Mesothelial cell of epicardium (in vitro differentiated cells): ENCODE data around the gene PELI2. TPM values are rescaled to one million over a fixed set of nuclear protein-coding genes. Genes with fewer than 3 reads are reported as not detected.

Experiments
- DNase-seq, 2 experiments: peaks; one replicate each; pipeline ENCODE4 v3.0.0; 2021; ENCODE audit warnings: low spot score in 2 of 2; ENCODE audit not compliant: unreplicated experiment in 2 of 2
- H3K27ac Mint-ChIP-seq: 2 replicates; pipeline ENCODE4 v1.8.0; 2021; ENCODE audit warnings: mixed read lengths
- H3K27me3 Mint-ChIP-seq: 2 replicates; pipeline ENCODE4 v1.8.0; 2021; ENCODE audit warnings: low read depth, mixed read lengths
- H3K36me3 Mint-ChIP-seq: 2 replicates; pipeline ENCODE4 v1.8.0; 2021; ENCODE audit warnings: mixed read lengths
- H3K4me1 Mint-ChIP-seq: 2 replicates; pipeline ENCODE4 v1.8.0; 2021; ENCODE audit warnings: mixed read lengths
- H3K4me3 Mint-ChIP-seq: 2 replicates; pipeline ENCODE4 v1.8.0; 2021; ENCODE audit warnings: mild to moderate bottlenecking, moderate library complexity, mixed read lengths
- H3K9me3 Mint-ChIP-seq: 2 replicates; pipeline ENCODE4 v1.8.0; 2021; ENCODE audit warnings: mixed read lengths
- total RNA-seq: library from RNA; stranded (reverse); gene quantifications from 3 replicates; pipeline ENCODE4 v1.2.1, GENCODE V29; 2021
- TF ChIP-seq, protein P1 (sequence below): fragments of 200-600 bp; sonication (generic); IDR thresholded peaks from one replicate; pipeline ENCODE4 v1.5.0; 2021; ENCODE audit warnings: antibody characterized with exemption; ENCODE audit not compliant: unreplicated experiment

PELI2 gene
- total RNA-seq, 1 donor from 2014 or later, result 10.0 TPM

- no peaks in the 10 kb centered on the region for H3K36me3 Mint-ChIP-seq
- no peak overlapping the region for H3K27ac Mint-ChIP-seq
- TF ChIP-seq, protein P1, sequence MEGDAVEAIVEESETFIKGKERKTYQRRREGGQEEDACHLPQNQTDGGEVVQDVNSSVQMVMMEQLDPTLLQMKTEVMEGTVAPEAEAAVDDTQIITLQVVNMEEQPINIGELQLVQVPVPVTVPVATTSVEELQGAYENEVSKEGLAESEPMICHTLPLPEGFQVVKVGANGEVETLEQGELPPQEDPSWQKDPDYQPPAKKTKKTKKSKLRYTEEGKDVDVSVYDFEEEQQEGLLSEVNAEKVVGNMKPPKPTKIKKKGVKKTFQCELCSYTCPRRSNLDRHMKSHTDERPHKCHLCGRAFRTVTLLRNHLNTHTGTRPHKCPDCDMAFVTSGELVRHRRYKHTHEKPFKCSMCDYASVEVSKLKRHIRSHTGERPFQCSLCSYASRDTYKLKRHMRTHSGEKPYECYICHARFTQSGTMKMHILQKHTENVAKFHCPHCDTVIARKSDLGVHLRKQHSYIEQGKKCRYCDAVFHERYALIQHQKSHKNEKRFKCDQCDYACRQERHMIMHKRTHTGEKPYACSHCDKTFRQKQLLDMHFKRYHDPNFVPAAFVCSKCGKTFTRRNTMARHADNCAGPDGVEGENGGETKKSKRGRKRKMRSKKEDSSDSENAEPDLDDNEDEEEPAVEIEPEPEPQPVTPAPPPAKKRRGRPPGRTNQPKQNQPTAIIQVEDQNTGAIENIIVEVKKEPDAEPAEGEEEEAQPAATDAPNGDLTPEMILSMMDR, result no peak
- peaks cover 2% of the 10 kb centered on the region for H3K4me1 Mint-ChIP-seq
- H3K4me3 Mint-ChIP-seq, result no peak overlapping the region
- H3K9me3 Mint-ChIP-seq, result no peaks in the 10 kb centered on the region
- no peaks in the 10 kb centered on the region for H3K27me3 Mint-ChIP-seq
- no peak for DNase-seq
These were observed 220.5 kb downstream of the PELI2 start for GRCh38 chr14:56338674-56339073.

DNA sequence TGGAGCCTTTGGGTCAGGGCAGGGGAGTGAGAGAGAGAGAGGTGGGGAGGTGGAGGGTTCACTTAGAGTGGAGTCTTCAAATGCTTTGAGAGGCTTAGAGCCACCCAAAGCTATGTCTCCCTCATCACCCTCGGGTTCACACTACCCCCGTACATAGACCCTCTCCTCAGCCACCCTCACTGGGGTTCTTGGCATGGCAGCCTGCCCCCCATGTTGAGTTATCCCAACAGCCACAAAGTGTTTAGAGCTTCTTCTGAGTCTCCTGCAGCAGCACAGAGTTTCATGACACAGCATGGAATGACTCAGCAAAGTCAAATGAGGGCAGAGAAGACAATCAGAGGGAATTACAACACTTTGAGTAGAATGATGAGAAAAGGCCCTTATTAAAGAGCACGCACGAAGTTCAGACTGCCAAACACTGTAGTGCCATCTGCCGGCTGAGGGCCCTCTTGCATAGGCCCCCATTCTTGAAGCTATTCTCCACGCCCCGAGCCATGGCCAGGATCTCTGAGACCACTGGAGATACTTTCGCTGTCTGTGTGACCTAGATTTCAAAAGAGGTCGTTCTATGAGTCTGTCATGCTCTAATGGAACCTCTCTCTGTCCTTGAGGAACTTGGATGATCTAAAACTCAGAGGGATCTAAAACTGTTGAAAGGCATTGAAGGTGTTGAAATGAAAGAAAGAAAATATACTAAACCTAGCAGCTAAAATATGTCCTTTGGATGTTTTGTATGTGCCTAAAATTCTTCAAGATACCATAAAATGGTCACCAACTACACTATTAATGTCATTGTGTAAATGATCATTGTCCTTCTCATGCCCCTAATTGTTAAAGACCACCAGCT is 221.9 kb downstream of the PELI2 start:
- Mint-ChIP-seq H3K27me3 (no peaks in the 10 kb centered on the region), H3K9me3 (no peaks in the 10 kb centered on the region), H3K4me3 (no peak overlapping the region), H3K4me1 (peaks cover 2% of the 10 kb centered on the region), H3K36me3 (no peaks in the 10 kb centered on the region), H3K27ac (no peak overlapping the region)
- peak; percentile 35 to 61 for DNase-seq
- TF ChIP-seq, protein P1, result peak; percentile 37

- no peak for DNase-seq
- TF ChIP-seq, protein P1, result no peak
- no peak overlapping the region for H3K4me3 Mint-ChIP-seq
- H3K9me3 Mint-ChIP-seq, result no peaks in the 10 kb centered on the region
- peaks cover 2% of the 10 kb centered on the region for H3K4me1 Mint-ChIP-seq
- no peaks in the 10 kb centered on the region for H3K36me3 Mint-ChIP-seq
- no peaks in the 10 kb centered on the region for H3K27me3 Mint-ChIP-seq
- H3K27ac Mint-ChIP-seq, result no peak overlapping the region
These were observed 222.7 kb downstream of the PELI2 start for GRCh38 chr14:56340932-56341331.

DNA sequence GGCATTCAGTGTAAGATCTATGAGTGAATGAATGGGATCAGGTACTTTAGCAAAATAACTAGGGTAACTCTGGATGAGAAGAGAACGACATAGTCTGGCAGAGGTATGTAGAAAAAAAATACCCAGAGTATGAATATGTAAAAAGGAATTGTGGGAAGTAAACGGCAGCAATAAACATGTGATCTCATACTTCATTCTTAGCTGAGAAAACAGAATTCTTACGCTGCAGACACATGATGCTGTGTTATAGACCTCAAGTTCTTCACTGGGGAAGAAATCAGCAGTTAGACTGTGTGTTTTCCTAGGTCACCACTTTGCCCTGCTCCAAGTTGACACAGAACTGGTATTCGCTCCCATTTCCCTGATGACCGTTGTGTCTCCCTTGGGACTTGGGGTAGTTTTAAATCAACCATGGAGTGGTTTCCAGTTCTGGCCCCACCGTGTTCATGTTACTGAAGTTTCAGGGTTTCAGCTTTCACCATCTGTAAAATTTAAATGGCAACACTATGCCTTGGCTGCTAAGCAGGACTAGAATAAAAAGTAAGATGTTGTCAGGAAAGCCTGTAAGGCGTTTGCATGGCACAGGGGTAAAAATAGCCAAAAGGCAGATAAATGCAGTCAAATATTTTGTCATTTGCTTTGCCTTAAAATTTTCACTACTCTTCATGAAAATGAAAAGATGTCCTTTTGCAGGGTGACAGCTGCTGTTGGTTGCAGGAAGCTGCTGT is 223.7 kb downstream of the PELI2 start:
- no peak for DNase-seq
- TF ChIP-seq, protein P1, result no peak
- Mint-ChIP-seq H3K27me3 (no peaks in the 10 kb centered on the region), H3K9me3 (no peaks in the 10 kb centered on the region), H3K27ac (no peak overlapping the region), H3K4me3 (no peak overlapping the region), H3K36me3 (no peaks in the 10 kb centered on the region), H3K4me1 (peaks cover 2% of the 10 kb centered on the region)

- Mint-ChIP-seq H3K36me3 (no peaks in the 10 kb centered on the region), H3K27me3 (no peaks in the 10 kb centered on the region), H3K27ac (no peak overlapping the region), H3K4me3 (no peak overlapping the region), H3K4me1 (peaks cover 2% of the 10 kb centered on the region), H3K9me3 (no peaks in the 10 kb centered on the region)
- TF ChIP-seq, protein P1, result no peak
- DNase-seq, result no peak
These were observed 224.3 kb downstream of the PELI2 start for GRCh38 chr14:56342494-56342942.
